Panc1 (cell line): ENCODE measurements around the gene WDR90.

ENCODE experiments used
- CTCF ChIP-seq: fragments of 450-650 bp; IDR thresholded peaks from 2 replicates; pipeline ENCODE4 v1.5.1; 2017; ENCODE audit warnings: mild to moderate bottlenecking
- POLR2AphosphoS5 ChIP-seq: IDR thresholded peaks from 2 replicates; pipeline ENCODE4 v1.6.1; 2012; ENCODE audit warnings: mild to moderate bottlenecking, low read depth, low read length, moderate library complexity
- SIN3A ChIP-seq: IDR thresholded peaks from 2 replicates; pipeline ENCODE4 v1.6.1; 2012; ENCODE audit warnings: low read depth, mild to moderate bottlenecking, low read length, moderate library complexity, borderline replicate concordance; ENCODE audit not compliant: insufficient read depth

- no peak for TF ChIP-seq CTCF
- TF ChIP-seq POLR2AphosphoS5, result no peak
- no peak for TF ChIP-seq SIN3A
These were observed 28.4 kb downstream of the WDR90 start for GRCh38 chr16:677316-678190.
